Left ventricle myocardium inferior (tissue), 1 donor: Measurements from ENCODE around the gene CISH. TPM values are rescaled to one million over a fixed set of nuclear protein-coding genes. Genes with fewer than 3 reads are reported as not detected.

Experiments
- DNase-seq: peaks from one replicate; pipeline ENCODE4 v3.0.0-alpha.2; 2020
- H3K27ac ChIP-seq: fragments of 200-600 bp; replicated peaks from 2 replicates; pipeline ENCODE4 v1.8.0; 2021
- H3K27me3 ChIP-seq: fragments of 200-600 bp; 2 replicates; pipeline ENCODE4 v1.8.0; 2021; ENCODE audit warnings: low read depth
- H3K36me3 ChIP-seq: fragments of 200-600 bp; 2 replicates; pipeline ENCODE4 v1.8.0; 2021
- H3K4me1 ChIP-seq: fragments of 200-600 bp; 2 replicates; pipeline ENCODE4 v1.8.0; 2021
- H3K4me3 ChIP-seq: fragments of 200-600 bp; 2 replicates; pipeline ENCODE4 v1.8.0; 2021; ENCODE audit warnings: mild to moderate bottlenecking, moderate library complexity
- H3K9me3 ChIP-seq: fragments of 200-600 bp; replicated peaks from 2 replicates; pipeline ENCODE4 v1.8.0; 2021
- intact Hi-C: fragments of 100-400 bp; cut with micrococcal nuclease; formaldehyde crosslinking; loops from one replicate; pipeline ENCODE4 v1.11.0; 2022
- total RNA-seq: library from RNA; stranded (reverse); fragmentation: NEBNext Ultra II Directional; extraction: Animal tissue kit (Norgen Biotek cat#: 25700); gene quantifications from one replicate; pipeline ENCODE4 v1.2.1, GENCODE V29; 2021
- TF ChIP-seq, protein P1 (sequence below): fragments of 200-600 bp; IDR thresholded peaks from 2 replicates; pipeline ENCODE4 v1.8.0; 2021; ENCODE audit warnings: antibody characterized with exemption, mild to moderate bottlenecking, borderline replicate concordance
- donor health status: DM: no; HTN: yes; CAD: no; lungs with severe emphysema.

Gene CISH
- total RNA-seq, 1 donor from 2014 or later = 16.6 TPM

DNA sequence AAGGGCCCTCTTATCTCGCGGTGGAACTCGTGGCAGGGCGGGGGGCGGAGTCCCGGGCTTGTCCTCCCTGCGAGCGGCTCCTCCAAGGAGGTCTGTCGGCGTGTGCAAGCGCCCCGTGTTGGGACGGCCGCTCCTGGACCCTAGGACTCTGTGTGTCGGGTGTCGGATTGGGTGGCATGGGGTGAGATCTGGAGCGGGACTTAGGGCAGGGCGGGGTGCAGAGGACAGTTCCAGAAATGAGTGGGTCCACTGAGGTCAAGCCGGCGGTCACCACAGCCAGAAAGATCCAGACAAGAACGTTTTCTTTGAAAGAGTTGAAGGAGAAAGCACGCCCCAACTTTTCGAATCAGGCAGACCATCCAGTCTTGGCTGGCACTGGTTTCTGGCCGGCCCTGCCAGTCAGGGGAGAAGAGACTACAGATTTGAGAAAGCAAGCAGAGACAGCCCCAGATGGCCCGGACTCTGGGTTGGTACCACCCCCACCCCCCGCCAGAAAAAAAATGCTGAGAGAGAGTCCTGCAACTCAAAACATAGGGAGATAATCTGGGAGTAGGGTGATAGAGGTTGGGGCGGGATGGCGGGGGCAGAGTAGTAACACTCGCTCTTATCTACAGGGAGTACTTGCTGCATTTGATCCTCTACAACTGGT lies 784 bp upstream of the CISH start:
- Histone ChIP-seq H3K4me1 (peaks cover 79% of the 10 kb centered on the region), H3K9me3 (no peaks in the 10 kb centered on the region), H3K27me3 (no peaks in the 10 kb centered on the region), H3K36me3 (peaks cover 10% of the 10 kb centered on the region), H3K27ac (peak overlapping the region; percentile 100), H3K4me3 (peak overlapping the region; percentile 81)
- intact Hi-C loops = no loop called here
- DNase-seq = no peak
- TF ChIP-seq, protein P1, sequence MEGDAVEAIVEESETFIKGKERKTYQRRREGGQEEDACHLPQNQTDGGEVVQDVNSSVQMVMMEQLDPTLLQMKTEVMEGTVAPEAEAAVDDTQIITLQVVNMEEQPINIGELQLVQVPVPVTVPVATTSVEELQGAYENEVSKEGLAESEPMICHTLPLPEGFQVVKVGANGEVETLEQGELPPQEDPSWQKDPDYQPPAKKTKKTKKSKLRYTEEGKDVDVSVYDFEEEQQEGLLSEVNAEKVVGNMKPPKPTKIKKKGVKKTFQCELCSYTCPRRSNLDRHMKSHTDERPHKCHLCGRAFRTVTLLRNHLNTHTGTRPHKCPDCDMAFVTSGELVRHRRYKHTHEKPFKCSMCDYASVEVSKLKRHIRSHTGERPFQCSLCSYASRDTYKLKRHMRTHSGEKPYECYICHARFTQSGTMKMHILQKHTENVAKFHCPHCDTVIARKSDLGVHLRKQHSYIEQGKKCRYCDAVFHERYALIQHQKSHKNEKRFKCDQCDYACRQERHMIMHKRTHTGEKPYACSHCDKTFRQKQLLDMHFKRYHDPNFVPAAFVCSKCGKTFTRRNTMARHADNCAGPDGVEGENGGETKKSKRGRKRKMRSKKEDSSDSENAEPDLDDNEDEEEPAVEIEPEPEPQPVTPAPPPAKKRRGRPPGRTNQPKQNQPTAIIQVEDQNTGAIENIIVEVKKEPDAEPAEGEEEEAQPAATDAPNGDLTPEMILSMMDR = no peak

DNA sequence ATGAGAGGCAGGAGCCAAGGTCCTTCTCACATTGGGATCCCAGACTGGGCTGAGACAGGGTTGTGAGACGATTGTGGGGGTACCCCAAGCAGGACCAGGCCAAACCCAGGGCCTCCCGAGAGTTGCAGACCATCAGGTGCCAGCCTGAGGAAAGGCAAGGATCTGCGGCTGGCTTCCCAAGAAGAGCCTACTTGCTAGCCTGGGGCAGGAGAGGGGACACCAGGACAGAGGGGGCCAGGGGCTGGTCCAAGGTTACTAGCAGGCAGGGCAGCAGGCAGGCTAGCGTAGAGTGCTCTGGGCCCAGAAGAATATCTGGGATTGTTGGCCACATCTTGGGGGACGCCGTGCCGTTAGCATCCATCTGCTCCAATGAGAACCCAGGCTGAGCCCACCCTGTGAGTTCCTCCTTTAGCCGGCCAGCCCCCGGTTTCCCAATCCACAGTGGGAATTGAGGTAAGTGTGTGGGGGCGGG lies 546 bp downstream of the CISH start:
- H3K27me3 ChIP-seq = no peaks in the 10 kb centered on the region
- no peaks in the 10 kb centered on the region for H3K9me3 ChIP-seq
- H3K36me3 ChIP-seq = peaks cover 21% of the 10 kb centered on the region
- H3K4me3 ChIP-seq = peak overlapping the region; percentile 81
- H3K27ac ChIP-seq = peak overlapping the region; percentile 100
- peaks cover 81% of the 10 kb centered on the region for H3K4me1 ChIP-seq
- DNase-seq = peak; percentile 19
- TF ChIP-seq, protein P1 = no peak
- intact Hi-C loops = no loop called here

DNA sequence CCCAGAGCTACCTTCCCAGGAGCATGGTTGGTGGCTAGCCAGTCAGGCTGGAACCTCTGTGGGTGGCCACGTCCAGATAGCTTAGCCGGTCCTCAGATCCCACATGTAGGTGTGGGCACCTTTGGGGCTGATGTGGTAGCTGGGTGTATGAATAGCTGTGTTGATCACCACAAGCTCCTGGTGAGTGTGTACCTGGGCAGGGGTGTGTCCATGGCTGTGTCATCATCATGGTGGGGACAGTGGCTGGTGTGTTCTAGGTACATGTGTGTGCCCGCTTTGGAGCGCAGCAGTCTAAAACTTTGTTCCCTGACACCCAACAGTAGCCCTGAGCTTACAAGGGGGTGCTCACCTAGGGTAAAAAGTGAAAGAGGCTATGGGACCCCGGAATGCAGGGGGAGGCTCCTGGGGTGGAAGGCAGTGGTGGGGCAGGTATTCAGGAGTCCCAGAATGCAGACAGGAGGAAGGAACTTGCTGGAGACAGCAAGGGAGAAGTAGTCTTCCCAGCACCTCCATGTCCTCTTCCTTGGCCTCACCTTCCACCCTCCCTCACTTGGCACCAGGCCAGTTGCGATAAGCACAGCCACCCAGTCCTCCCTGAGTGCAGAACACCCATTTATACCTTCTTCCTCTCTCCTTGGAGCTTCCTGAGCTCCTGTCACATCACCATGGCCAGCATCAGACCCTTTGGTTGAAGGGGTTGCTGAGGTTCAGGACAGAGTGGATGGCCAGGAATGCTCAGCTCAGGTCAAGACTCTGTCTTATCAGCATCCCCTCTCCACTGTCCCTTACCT lies 1.2 kb downstream of the CISH start:
- H3K36me3 ChIP-seq = peaks cover 21% of the 10 kb centered on the region
- intact Hi-C loops = no loop called here
- peak overlapping the region; percentile 81 for H3K4me3 ChIP-seq
- TF ChIP-seq, protein P1 = no peak
- peaks cover 83% of the 10 kb centered on the region for H3K4me1 ChIP-seq
- peak; percentile 22 for DNase-seq
- peak overlapping the region; percentile 100 for H3K27ac ChIP-seq
- no peaks in the 10 kb centered on the region for H3K27me3 ChIP-seq
- no peaks in the 10 kb centered on the region for H3K9me3 ChIP-seq

DNA sequence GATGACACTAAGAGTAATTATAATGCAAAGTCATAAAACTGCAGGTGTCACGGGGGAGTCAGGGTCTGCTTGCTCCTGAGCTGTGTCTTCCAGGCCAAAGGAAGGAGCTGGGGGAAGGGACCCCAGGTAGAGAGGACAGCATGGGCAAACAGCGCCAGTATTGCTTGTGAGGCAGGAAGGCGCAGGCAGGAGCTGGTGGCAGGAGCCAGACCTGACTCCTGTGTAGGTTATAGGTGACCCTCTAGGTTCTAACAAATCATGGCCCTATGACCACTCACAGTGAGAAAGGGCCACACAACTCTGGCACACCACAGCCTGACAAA lies 1.9 kb downstream of the CISH start:
- Histone ChIP-seq H3K27me3 (no peaks in the 10 kb centered on the region), H3K36me3 (peaks cover 21% of the 10 kb centered on the region), H3K27ac (peak overlapping the region; percentile 100), H3K9me3 (no peaks in the 10 kb centered on the region), H3K4me3 (peak overlapping the region; percentile 81), H3K4me1 (peaks cover 89% of the 10 kb centered on the region)
- DNase-seq = no peak
- TF ChIP-seq, protein P1 = no peak
- intact Hi-C loops = no loop called here

DNA sequence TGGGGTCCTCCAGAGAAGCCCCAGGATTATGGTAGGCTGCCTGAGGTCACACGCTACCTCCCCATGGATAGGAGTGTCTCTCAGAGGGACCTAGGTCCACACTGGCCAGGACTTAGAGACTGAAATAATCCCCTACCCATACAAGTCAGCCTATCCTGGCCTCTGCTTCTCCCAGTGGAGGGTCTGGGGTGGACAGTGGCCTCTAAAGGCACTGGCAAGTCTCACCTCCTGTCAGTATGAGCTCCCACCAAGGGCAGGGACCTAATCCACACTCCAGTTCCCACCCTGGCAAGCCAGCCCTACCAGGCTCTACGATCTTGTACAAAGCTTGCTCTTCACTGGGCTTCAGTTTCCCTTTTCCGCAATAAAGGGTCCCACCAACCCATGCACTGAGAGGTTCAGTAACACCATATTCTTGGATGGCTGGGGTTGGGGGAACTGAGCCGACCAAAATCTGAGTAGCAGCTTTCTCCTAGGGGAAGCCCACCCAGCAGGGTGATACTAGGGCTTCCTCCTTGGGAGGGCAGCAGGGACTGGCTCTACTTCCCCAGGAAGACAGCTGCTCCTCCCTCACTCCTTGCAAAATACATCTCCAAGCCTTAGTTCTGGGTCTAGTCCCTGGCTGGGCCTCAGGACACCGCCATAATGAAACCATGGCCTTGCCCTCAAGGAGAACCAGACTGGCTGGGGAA lies 2.4 kb downstream of the CISH start:
- no peaks in the 10 kb centered on the region for H3K27me3 ChIP-seq
- H3K9me3 ChIP-seq = no peaks in the 10 kb centered on the region
- peak overlapping the region; percentile 81 for H3K4me3 ChIP-seq
- TF ChIP-seq, protein P1 = no peak
- H3K27ac ChIP-seq = peak overlapping the region; percentile 100
- H3K36me3 ChIP-seq = peaks cover 21% of the 10 kb centered on the region
- no peak for DNase-seq
- H3K4me1 ChIP-seq = peaks cover 94% of the 10 kb centered on the region
- intact Hi-C loops = no loop called here
